Activated CD8-positive, alpha-beta T cell treated with anti-CD3 and anti-CD28 coated beads for 36 hours (primary cell): Measurements from ENCODE around the gene CD4. TPM values are rescaled to one million over a fixed set of nuclear protein-coding genes. Genes with fewer than 3 reads are reported as not detected.

Source experiments
- ATAC-seq: fragments of 200-7000 bp; cut with Tn5 transposase; one replicate; pipeline ENCODE4 v1.10.0; 2021; ENCODE audit warnings: mild to moderate bottlenecking, moderate library complexity
- CTCF ChIA-PET: fragments of 350-600 bp; sonication (Branson Sonifier 250); formaldehyde crosslinking; loops from one replicate; lab custom pipeline; 2021; ENCODE audit warnings: antibody characterized with exemption; lab: Charles Lee
- POLR2A ChIA-PET: fragments of 350-600 bp; sonication (Branson Sonifier 250); formaldehyde crosslinking; loops from one replicate; lab custom pipeline; 2021; ENCODE audit warnings: antibody characterized with exemption; lab: Charles Lee
- DNase-seq: peaks from one replicate; pipeline ENCODE4 v3.0.0-alpha.2; 2020
- H3K27ac Mint-ChIP-seq: one replicate; pipeline ENCODE4 v1.8.0; 2021; ENCODE audit warnings: mild to moderate bottlenecking, mixed read lengths
- H3K27me3 Mint-ChIP-seq: one replicate; pipeline ENCODE4 v1.8.0; 2021; ENCODE audit warnings: mixed read lengths
- H3K36me3 Mint-ChIP-seq: one replicate; pipeline ENCODE4 v1.8.0; 2021; ENCODE audit warnings: low read depth, mixed read lengths
- H3K4me1 Mint-ChIP-seq: one replicate; pipeline ENCODE4 v1.8.0; 2021; ENCODE audit warnings: low read depth, mixed read lengths
- H3K4me3 Mint-ChIP-seq: one replicate; pipeline ENCODE4 v1.8.0; 2021; ENCODE audit warnings: mild to moderate bottlenecking, moderate library complexity, mixed read lengths
- H3K9me3 Mint-ChIP-seq: one replicate; pipeline ENCODE4 v1.8.0; 2021; ENCODE audit warnings: mixed read lengths
- intact Hi-C: fragments of 100-400 bp; cut with micrococcal nuclease; formaldehyde crosslinking; loops from one replicate; pipeline ENCODE4 v1.10.0; 2022
- total RNA-seq, 2 experiments: library from RNA; stranded (reverse); gene quantifications; one replicate each; pipeline ENCODE4 v1.2.3, GENCODE V29; 2021
- TF ChIP-seq, protein P1 (sequence below): fragments of 200-600 bp; IDR thresholded peaks from one replicate; pipeline ENCODE4 v1.8.0; 2022; ENCODE audit warnings: antibody characterized with exemption, mild to moderate bottlenecking

Gene CD4
- total RNA-seq, 2 experiments from 2014 or later: 11.1 to 14.1 TPM

DNA sequence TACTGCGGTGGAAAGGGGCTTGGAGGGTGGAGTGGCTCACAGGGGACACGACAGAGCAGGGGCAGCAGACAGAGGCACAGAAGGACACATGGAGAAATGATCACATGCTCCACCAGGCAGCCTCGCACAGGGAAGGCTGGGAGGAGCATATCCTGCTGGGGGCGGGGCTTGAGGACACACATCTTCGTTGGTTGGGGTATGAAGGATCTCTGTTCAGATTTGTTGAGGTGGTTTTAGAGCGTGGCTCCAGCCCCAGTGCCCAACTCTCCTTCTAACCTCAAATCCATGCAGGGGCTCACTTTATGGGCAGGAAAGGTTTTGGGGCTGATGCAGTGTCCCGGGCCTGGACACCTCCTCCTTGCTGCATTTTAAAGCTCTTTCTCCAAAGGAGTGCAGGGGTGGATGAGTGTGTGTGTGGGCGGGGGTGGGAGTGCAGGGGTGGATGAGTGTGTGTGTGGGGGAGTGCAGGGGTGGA, 38.1 kb downstream of the CD4 start:
- H3K36me3 Mint-ChIP-seq: no peaks in the 10 kb centered on the region
- ChIA-PET CTCF (interaction anchor here (0.6 to 17.9 kb wide), 7 partner anchors 9 to 209 kb away, joined by 3 to 341 read pairs (median 10); partner anchors contain the start of genes CDCA3, MLF2 and USP5), POLR2A (interaction anchor here (0.9 to 2.6 kb wide), 4 partner anchors 26 to 74 kb away, joined by 3 to 16 read pairs (median 5); partner anchors contain the start of genes LAG3, MLF2 and TPI1)
- TF ChIP-seq, protein P1, sequence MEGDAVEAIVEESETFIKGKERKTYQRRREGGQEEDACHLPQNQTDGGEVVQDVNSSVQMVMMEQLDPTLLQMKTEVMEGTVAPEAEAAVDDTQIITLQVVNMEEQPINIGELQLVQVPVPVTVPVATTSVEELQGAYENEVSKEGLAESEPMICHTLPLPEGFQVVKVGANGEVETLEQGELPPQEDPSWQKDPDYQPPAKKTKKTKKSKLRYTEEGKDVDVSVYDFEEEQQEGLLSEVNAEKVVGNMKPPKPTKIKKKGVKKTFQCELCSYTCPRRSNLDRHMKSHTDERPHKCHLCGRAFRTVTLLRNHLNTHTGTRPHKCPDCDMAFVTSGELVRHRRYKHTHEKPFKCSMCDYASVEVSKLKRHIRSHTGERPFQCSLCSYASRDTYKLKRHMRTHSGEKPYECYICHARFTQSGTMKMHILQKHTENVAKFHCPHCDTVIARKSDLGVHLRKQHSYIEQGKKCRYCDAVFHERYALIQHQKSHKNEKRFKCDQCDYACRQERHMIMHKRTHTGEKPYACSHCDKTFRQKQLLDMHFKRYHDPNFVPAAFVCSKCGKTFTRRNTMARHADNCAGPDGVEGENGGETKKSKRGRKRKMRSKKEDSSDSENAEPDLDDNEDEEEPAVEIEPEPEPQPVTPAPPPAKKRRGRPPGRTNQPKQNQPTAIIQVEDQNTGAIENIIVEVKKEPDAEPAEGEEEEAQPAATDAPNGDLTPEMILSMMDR: no peak
- peak overlapping the region; percentile 34 for H3K4me3 Mint-ChIP-seq
- H3K9me3 Mint-ChIP-seq: no peaks in the 10 kb centered on the region
- H3K4me1 Mint-ChIP-seq: peaks cover 20% of the 10 kb centered on the region
- peak; percentile 43 for ATAC-seq
- DNase-seq: peak; percentile 75
- H3K27me3 Mint-ChIP-seq: peaks cover 61% of the 10 kb centered on the region
- no peak overlapping the region for H3K27ac Mint-ChIP-seq
- intact Hi-C loops: loop anchor here (5.0 kb wide), 2 partner anchors 45 to 75 kb away; partner anchors contain the start of gene MLF2

DNA sequence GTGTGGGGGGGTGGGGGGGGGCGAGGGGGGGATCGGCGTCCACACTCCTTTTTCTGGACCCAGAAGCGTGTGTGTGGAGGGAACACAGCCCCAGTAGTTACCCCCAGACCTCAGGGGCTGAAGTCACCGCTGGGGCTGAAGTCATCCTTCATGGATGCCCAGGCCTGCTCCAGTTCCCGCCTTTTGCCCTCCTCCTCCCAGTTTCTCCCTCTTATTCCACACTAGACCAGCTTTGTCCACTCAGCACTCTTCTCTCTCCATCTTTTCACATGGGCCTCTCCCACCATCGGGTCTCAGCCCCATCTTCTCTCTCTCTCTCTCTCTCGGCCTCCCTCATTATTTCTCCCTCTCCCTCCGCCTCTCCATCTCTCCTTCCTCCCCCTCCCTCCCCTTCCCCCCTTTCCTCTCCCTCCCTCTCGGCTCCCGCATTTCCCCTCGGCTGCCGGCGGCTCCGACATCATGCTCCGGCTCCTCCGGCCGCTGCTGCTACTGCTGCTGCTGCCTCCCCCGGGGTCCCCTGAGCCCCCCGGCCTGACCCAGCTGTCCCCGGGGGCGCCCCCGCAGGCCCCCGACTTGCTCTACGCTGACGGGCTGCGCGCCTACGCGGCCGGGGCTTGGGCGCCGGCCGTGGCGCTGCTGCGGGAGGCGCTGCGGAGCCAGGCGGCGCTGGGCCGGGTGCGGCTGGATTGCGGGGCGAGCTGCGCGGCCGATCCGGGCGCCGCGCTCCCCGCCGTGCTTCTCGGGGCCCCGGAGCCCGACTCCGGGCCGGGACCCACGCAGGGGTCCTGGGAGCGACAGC, 38.9 kb downstream of the CD4 start, which contains the start of gene P3H3:
Gene P3H3, plus strand, starts transcription at position 426 of the 799 bp plus-strand sequence. Its CDS starts 34 bp downstream, at position 460.
- peak; percentile 28 for DNase-seq
- TF ChIP-seq, protein P1: peak; percentile 7
- CTCF ChIA-PET: interaction anchor here (0.6 to 17.9 kb wide), 9 partner anchors 8 to 210 kb away, joined by 3 to 341 read pairs (median 6); partner anchors contain the start of genes CDCA3, COPS7A, MLF2 and PTMS
- H3K27ac Mint-ChIP-seq: peak within 1 kb of the TSS; percentile 77
- H3K4me3 Mint-ChIP-seq: peak within 1 kb of the TSS; percentile 79
- intact Hi-C loops: loop anchor here (5.0 kb wide), 2 partner anchors 46 to 76 kb away; partner anchors contain the start of gene MLF2
- H3K36me3 Mint-ChIP-seq: no peaks in the 10 kb centered on the region
- H3K9me3 Mint-ChIP-seq: no peaks in the 10 kb centered on the region
- peak; percentile 24 for ATAC-seq
- peaks cover 20% of the 10 kb centered on the region for H3K4me1 Mint-ChIP-seq
- POLR2A ChIA-PET: interaction anchor here (1.0 to 2.6 kb wide), 6 partner anchors 23 to 104 kb away, joined by 4 to 16 read pairs (median 6); partner anchors contain the start of genes CDCA3, COPS7A, MLF2 and TPI1
- H3K27me3 Mint-ChIP-seq: peaks cover 55% of the 10 kb centered on the region

DNA sequence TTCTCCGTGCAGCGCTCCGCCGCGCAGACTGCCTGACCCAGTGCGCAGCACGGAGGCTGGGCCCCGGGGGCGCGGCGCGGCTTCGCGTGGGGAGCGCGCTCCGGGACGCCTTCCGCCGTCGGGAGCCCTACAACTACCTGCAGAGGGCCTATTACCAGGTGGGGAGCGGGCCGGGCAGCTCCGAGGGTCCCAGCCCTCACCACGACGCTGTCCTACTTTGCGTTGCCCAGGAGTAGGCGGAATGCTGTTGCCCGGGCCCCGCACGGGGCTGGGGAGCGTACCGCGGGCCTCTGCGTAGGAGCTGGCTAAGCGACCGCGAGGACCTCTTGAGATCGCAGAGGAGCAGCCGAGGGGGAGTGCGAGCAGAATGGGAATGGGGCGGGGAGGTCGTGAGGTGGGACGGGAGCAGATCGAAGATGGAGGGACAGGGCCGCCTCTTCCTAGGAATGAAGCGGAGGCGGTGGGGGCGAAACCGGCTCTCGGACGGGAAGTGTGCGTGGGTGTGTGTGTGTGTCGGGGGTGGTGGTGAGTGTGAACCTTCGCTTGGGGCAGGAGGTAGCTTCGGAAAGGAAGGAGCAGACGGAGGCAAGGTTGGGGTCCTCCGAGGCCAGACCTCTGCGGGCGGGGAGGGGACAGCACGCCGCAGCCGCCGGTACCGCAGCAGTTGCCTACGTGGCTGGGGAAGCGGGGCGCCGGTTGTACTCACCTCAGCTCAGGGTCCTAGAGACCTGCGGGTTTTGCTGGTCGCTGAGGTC, 39.6 kb downstream of the CD4 start:
- no peaks in the 10 kb centered on the region for H3K36me3 Mint-ChIP-seq
- ChIA-PET POLR2A (interaction anchor here (1.0 to 2.6 kb wide), 7 partner anchors 22 to 105 kb away, joined by 3 to 16 read pairs (median 6); partner anchors contain the start of genes CDCA3, COPS7A, MLF2 and TPI1), CTCF (interaction anchor here (0.6 to 17.9 kb wide), 11 partner anchors 10 to 211 kb away, joined by 3 to 341 read pairs (median 4); partner anchors contain the start of genes CDCA3, COPS7A, MLF2 and PTMS)
- peak overlapping the region; percentile 79 for H3K4me3 Mint-ChIP-seq
- DNase-seq (peak; percentile 59), ATAC-seq (peak; percentile 41)
- TF ChIP-seq, protein P1: no peak
- H3K27me3 Mint-ChIP-seq: peaks cover 51% of the 10 kb centered on the region
- intact Hi-C loops: loop anchor here (5.0 kb wide), 2 partner anchors 47 to 77 kb away; partner anchors contain the start of gene MLF2
- peak overlapping the region; percentile 77 for H3K27ac Mint-ChIP-seq
- H3K4me1 Mint-ChIP-seq: peaks cover 20% of the 10 kb centered on the region
- no peaks in the 10 kb centered on the region for H3K9me3 Mint-ChIP-seq

DNA sequence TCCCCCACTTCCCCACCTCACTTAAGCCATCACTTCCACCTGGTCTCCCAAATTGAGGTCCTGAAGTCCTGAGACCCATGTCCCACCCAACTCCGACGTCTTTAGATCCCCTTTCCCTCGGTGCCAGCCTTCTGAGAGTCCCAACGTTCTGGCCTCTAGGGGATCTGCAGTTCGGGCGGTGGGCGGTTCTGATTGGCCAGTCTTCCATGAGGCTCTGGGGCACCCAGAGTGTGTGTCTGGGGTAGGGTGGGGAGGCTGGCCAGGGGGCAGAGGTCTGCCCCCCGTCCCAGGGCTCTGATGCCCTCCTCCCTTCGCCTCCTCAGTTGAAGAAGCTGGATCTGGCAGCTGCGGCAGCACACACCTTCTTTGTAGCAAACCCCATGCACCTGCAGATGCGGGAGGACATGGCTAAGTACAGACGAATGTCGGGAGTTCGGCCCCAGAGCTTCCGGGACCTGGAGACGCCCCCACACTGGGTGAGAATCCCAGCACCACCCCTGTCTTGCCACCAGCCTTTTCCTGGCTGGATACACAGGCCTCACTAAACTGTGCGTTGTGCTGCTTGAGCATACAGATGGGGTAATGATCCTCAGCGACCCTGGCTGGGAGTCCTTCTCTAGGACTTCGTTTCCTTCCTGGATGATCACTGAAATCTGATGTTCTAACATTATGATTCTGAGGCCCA, 40.4 kb downstream of the CD4 start:
- TF ChIP-seq, protein P1: no peak
- peak overlapping the region; percentile 77 for H3K27ac Mint-ChIP-seq
- peak overlapping the region; percentile 79 for H3K4me3 Mint-ChIP-seq
- CTCF ChIA-PET: interaction anchor here (0.6 to 17.9 kb wide), 10 partner anchors 10 to 145 kb away, joined by 3 to 341 read pairs (median 5); partner anchors contain the start of genes CDCA3, COPS7A, MLF2 and PTMS
- peaks cover 25% of the 10 kb centered on the region for H3K4me1 Mint-ChIP-seq
- no peaks in the 10 kb centered on the region for H3K36me3 Mint-ChIP-seq
- peaks cover 46% of the 10 kb centered on the region for H3K27me3 Mint-ChIP-seq
- POLR2A ChIA-PET: interaction anchor here (1.0 to 2.6 kb wide), 6 partner anchors 22 to 106 kb away, joined by 3 to 16 read pairs (median 6); partner anchors contain the start of genes CDCA3, COPS7A and MLF2
- DNase-seq (no peak), ATAC-seq (no peak)
- intact Hi-C loops: loop anchor here (5.0 kb wide), 2 partner anchors 47 to 77 kb away; partner anchors contain the start of gene MLF2
- H3K9me3 Mint-ChIP-seq: no peaks in the 10 kb centered on the region
